ENCODE data around the gene UQCC3.

DNA sequence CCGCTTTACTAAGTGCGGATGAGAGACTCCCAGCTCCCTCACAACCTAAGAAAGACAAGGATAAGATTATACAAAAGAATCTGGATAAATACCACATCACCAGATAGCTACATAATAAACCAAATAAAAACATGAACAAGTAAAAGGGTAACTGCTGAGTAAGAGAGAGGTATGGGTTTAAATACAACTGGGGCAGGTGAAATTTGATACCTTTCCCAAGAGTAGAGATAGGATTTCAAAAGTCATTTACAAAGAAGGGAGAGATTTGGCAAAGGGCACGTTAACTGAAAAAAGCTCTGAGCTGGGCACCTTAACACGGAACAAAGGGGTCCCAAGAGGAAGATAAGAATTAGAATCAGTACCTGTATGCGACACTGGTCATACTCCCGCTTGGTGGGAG, 5.7 kb downstream of the UQCC3 start:
- TF ChIP-seq, protein P1, sequence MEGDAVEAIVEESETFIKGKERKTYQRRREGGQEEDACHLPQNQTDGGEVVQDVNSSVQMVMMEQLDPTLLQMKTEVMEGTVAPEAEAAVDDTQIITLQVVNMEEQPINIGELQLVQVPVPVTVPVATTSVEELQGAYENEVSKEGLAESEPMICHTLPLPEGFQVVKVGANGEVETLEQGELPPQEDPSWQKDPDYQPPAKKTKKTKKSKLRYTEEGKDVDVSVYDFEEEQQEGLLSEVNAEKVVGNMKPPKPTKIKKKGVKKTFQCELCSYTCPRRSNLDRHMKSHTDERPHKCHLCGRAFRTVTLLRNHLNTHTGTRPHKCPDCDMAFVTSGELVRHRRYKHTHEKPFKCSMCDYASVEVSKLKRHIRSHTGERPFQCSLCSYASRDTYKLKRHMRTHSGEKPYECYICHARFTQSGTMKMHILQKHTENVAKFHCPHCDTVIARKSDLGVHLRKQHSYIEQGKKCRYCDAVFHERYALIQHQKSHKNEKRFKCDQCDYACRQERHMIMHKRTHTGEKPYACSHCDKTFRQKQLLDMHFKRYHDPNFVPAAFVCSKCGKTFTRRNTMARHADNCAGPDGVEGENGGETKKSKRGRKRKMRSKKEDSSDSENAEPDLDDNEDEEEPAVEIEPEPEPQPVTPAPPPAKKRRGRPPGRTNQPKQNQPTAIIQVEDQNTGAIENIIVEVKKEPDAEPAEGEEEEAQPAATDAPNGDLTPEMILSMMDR (conservative IDR thresholded peaks at IDR 0.05 in 1 of 2, IDR thresholded peaks at IDR 0.05 in 1 of 2; ENCODE audit: low read depth in 1 of 2, low read length in 2 of 2), result no peak
- TF ChIP-seq EZH2 (IDR thresholded peaks at IDR 0.05; ENCODE audit: low read length, missing control alignments), result no peak
